Gastroesophageal sphincter (tissue), 3 donors: ENCODE data around the gene BRDT.

ENCODE experiments used
- CTCF ChIP-seq, 4 experiments: fragments of 200-600 bp in 2 of 4; fragments of 450-650 bp in 2 of 4; sonication (generic) in 1 of 4; IDR thresholded peaks; one replicate each; pipeline ENCODE4 v1.5.1; 2017 to 2019; ENCODE audit warnings: antibody characterized with exemption in 4 of 4, mild to moderate bottlenecking in 2 of 4, moderate library complexity in 2 of 4
- EP300 ChIP-seq: sonication (generic); formaldehyde crosslinking; IDR thresholded peaks from one replicate; pipeline ENCODE4 v1.6.1; 2017; ENCODE audit warnings: antibody characterized with exemption, mild to moderate bottlenecking
- POLR2A ChIP-seq, 2 donors: fragments of 450-650 bp; IDR thresholded peaks; one replicate each; pipeline ENCODE4 v1.6.1; 2017; ENCODE audit warnings: antibody characterized with exemption in 2 of 2, mild to moderate bottlenecking in 2 of 2, moderate library complexity in 1 of 2
- POLR2AphosphoS5 ChIP-seq: sonication (generic); formaldehyde crosslinking; IDR thresholded peaks from one replicate; pipeline ENCODE4 v1.6.1; 2017; ENCODE audit warnings: antibody characterized with exemption

- TF ChIP-seq POLR2A (IDR thresholded peaks at IDR 0.05) (no peak), CTCF (IDR thresholded peaks at IDR 0.05) (no peak), EP300 (no peak), POLR2AphosphoS5 (no peak)
Observed at GRCh38 chr1:92026806-92027205, 77.6 kb downstream of the BRDT start.
